Activated CD8-positive, alpha-beta memory T cell treated with anti-CD3 and anti-CD28 coated beads, Interleukin-2, amount 50 U/mL, for 24 hours (primary cell): ENCODE measurements around the gene ARHGAP22.

Experiments used
- DNase-seq: peaks from one replicate; pipeline ENCODE4 v3.0.0-alpha.2; 2020; ENCODE audit errors: extremely low read depth

Gene ARHGAP22

DNA sequence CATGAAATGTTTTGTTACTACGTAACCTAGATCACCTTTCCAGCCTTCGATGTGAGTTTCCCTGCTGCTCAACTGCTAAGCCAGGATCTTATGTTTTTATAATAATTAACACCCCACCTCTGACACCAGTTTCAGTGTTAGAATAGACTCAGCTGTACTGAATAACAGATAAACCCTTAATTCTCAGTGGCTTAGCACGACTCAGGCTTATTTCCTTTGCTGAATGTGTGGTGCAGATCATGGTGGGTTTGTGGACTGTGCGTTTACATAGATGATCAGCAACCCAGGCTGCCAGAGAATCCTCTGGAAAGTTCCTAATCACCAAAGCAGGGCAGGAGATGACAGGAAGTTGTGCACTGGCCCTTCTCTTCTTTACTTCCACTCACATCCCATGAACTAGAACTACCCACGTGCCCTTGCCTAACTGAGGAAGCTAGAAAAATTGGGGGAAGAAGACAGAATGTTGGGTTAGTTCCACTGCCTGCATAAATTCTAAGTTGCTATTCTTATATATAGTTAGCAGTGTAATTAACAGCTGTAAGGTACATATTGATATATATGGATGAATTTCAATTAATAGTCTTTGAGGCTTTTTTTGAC, 186.6 kb downstream of the ARHGAP22 start:
- DNase-seq, result no peak

DNA sequence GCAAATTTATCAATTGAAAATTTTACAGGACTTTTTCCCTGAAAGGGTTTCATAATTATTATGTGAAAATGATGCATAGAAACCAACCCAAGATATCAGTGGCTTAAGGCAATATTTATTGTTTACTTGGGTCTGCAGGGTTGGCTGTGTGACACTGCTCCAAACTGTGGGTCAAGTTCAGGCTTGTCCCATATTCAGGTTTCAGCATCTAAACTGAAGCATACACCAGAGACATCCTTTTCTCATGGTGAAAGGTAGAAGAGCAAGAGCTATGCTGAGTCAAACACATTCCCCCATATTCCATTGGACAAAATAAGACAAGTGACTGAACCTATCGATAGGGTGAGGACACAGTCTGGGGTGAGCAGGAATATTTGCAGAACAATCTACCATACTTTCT, 187.5 kb downstream of the ARHGAP22 start:
- DNase-seq, result no peak

DNA sequence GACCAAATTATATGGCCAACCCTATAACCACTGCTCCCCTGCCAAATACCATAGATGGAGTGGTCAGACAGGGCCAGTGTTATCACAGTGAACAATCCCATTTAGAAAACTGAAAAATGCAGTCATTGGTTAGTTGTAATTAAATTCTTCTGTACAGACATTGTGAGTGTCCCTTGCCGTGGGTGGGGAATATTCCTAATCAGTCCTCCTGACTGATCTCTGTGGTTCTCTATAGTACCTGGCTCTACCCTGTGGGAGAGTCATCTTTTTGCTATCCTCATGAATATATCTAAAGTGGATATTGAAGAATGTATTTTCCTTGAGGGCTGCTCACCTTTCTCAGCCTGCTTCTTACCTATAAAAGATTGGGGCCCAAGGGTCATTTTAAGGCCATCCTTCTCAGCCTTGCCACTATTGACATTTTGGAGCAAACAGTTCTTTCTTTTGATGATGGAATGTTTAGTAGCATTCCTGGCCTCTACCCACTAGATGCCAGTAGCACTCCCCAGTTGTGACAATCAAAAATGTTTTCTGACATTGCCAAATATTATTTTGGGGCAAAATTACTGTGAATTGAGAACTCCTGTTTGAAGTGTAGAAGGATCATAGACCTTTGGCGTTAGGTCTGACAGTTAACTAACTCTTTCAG, 188.2 kb downstream of the ARHGAP22 start:
- DNase-seq, result no peak

DNA sequence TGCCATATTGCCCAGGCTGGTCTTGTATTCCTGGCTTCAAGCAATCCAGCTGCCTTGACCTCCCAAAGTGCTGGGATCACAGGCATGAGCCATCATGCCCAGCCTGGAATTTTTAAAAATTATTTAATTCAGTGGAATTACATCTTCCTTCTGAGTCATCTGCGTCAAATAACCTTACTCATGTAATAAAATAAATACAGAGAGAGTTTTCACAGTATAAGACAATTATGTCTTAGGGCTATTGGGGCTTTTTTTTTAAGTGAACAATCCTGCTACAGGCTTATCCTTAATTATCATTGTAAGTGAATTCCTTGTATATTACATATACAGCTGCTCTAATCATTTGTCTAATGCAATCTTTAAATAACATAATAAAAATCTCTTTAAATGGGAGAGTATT, 190.1 kb downstream of the ARHGAP22 start:
- DNase-seq, result no peak

DNA sequence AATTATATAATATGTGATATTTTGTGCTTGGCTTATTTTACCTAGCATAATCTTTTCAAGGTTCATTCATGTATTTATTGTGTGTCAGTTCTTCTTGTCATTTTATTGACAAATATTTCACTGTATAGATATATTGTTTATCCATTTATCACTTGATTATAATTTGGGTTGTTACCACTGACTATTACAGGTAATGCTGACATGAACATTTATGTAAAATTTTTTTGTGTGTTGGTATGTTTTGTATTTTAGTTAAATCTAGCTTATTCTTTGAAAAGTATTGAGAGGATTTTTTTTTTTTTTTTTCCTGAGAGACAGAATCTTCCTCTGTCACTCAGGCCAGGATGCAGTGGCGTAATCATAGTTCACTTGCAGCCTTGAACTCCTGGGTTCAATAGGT, 190.7 kb downstream of the ARHGAP22 start:
- DNase-seq, result no peak

DNA sequence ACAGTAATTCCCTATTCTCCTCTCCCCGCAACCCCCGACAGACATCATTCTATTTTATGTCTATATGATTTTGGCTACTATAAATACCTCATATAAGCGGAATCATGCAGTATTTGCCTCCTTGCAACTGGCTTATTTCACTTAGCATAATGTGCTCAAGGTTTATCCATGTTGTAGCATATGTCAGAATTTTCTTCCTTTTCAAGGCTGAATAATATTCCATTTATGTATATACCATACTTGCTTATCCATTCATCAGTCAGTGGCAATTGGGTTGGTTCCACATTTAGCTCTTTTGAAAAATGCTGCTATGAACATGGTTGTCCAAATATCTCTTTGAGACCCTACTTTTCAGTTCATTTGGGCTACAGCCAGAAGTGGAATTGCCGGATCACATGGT, 191.9 kb downstream of the ARHGAP22 start:
- DNase-seq, result no peak

DNA sequence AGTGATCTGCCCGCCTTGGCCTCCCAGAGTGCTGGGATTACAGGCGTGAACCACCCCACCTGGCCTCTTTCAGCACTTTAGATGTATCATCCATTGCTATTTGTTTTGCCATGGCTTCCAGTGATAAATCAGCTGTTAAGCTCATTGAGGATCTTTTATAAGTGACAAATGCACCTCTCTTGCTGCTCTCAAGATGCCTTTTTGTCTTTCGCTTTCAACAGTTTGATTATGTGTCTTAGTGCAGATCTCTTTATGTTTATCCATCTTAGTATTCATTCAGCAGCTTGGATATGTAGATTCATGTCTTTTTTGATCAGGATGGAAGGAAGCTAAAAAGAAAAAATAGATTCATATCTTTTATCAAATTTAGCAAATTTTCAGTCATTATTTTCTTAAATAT, 192.8 kb downstream of the ARHGAP22 start:
- no peak for DNase-seq

DNA sequence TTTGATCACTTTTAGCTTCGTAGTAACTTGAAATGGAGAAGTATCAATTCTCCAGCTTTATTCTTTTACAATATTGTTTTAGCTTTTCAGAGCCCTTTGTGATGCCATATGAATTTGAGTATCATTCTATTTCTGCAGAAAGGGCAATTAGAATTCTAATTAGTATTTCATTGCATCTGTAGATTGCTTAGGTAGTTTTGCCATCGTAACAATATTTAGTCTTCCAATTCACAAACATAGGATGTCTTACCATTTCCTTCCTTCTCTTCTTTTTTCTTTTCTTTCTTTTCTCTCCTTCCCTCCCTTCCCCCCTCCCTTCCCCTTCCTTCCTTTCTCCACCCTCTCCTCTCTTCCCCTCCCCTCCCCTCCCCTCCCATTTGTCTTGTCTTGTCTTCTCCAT, 193.4 kb downstream of the ARHGAP22 start:
- no peak for DNase-seq

DNA sequence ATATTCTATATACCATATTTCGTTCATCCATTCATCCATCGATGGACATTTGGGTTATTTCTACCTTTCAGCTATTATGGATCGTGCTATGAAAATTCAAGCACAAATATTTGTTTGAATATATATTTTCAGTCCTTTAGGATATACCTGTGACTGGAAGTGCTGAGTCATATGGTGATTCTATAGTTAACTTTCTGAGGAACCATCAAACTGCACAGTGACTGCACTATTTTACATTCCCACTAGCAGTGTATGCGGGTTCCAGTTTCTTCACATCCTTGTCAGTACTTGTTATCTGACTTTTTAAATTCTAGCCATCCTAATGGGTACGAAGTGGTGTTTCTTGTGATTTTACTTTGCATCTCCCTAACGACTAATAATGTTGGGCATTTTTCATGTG, 194.4 kb downstream of the ARHGAP22 start:
- no peak for DNase-seq

DNA sequence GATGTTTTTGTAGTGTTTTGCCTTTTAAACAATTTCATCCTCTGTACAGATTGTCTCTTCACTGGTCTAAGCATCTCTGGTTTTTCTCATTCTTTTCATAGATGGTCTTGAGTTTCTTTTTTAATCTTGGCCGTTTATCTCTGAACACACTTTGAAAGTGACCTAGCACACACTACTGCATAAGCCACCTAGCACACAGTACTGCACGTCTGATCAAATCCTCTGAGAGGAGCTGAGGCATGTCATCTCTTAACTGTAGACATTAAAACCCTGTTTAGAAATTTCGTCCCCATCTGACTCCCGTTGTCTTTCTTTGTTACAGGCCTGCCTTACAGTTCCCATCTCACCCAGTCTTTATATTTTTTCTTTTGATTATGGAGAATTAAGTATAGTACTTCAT, 198.2 kb downstream of the ARHGAP22 start:
- no peak for DNase-seq

DNA sequence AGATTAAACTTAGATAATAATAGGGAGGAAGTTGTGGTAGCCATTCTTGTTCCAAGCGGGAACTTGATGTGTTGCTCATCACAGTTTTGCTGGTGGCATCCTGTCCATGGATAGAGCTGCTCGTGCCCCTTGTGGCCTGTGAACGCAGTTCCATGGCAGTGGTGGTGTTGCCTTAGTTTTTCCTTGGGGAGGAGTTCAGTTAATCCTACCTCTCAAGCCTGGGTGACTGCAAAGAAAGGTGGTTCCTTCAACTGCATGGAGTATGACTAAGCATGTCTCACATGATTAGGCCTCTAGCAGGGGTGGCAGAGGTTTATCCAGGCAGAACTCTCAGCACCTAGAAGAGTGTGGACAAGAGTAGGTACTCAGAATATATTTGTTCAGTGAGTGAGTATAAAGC, 198.7 kb downstream of the ARHGAP22 start:
- DNase-seq, result no peak

DNA sequence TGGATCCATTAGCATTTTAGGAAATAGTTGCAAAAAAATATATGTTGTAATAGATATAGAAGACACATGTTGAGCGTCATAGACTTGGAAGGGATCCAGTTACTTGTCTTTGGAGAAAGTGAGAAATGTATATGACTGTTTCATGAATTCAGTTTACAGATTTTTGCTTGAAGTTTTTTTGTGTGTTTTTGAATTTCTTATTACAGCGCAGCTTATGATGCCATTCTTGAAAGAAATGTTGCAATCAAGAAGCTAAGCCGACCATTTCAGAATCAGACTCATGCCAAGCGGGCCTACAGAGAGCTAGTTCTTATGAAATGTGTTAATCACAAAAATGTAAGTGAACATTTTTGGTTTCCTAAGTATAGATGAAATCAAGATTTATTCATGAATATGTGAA, 200.2 kb downstream of the ARHGAP22 start:
- no peak for DNase-seq

DNA sequence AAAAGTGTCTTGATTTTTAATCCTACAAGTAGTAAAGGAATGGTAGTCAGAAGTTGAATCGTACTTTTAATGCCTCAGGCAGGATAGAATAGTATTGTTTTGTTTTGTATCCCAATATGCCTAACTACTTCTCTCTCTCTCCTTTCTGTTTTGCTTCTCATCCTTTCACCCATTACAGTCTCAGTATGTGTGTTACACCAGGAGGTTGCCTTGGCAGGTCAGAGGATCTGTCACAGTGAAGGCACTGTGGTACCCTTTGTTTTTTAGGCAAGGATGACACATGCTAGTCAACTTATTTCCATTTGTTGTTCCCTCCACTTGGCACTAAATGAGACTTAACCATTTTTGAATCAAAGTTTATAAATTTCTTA, 204.0 kb downstream of the ARHGAP22 start:
- DNase-seq, result no peak

DNA sequence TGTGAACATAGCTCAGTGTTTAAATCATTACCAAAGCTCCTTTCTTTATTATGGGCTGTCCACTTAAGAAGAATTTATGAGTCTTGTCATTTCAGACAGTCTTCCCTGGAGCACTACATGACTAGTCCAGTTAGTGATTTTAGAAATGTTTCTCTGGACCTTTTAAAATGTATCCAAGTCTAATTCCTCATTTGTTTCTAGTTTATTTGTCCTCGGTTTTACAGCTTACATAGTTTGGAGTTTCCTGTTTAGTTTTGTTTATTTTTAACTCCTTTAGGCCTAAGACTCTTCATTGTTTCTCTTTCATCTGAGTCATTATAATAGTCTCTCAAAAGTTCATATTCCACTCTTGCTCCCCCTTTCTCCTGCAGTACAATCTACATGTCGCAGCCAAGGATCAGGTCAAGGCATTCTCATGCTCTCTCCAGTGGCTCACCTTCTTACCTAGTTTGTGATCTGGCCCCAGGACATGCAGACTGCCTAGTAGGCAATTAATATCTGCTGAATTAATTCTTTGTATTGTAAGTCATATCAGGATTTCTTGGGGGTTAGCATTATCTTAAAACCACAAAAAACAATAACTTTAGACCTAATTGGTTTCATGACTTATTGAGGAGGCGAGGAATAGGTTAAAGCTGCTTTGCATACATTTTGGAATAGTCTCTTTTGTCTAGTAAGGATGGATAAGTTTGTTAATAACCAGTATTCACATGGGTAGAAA, 204.6 kb downstream of the ARHGAP22 start:
- no peak for DNase-seq

DNA sequence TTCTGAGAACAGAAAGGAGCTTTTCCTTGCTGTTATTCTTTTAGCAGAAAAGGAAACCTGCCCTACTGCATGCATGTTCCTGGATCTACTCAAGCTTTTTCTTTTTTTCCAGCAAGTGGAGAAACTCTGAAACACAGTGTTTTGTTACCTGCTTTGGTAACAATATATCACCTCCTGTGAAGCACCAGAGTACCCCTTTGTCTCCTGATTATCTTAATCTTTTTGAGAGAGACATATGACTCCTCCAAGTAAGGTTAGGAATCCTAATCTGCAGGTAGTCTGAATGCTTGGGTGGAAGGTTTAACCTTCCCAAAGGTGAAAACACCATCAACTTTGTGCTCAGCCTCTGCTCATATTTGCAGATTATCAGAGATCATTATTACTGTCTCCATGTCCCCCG, 205.3 kb downstream of the ARHGAP22 start:
- no peak for DNase-seq

DNA sequence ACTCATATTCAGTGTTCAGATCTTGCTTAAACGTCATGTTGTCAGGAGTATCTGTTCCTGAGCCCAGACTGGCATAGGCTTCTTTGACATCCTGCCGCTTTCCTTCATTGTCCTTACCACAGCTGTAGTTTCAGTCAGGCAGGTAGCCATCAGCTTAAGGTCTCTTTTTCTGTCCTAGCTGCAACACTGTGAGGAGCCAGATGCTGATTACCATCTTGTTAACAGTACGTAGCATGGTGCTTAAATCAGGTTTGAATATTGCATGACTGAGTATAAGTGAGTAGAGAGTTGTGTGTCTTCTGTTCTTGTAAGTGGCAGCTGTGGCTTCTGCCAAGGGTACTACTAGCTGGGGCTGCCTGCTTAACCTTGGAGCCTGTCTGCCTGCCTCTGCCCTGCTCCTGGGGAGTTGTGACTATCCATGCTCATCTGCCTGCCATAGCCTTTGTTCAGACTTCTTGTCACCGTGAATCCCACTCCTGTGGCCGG, 205.8 kb downstream of the ARHGAP22 start:
- DNase-seq, result no peak

DNA sequence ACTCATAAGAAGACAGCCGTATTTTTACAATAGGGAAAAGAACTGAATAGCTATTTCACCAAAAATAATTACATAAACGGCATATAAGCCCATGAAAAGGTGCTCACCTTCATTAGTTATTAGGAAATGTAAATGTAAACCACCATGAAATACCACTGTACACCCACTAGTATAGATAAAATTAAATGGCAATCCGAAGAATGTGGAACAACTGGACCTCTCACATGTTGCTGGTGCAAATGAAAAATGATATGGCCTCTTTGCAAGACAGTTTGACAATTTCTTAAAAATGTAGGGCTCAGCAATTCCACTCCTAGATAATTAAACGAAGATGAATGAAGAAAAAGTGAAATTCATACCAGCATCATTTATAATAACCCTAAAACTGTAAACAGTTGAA, 206.6 kb downstream of the ARHGAP22 start:
- DNase-seq, result no peak
